ENCODE measurements around the gene DTX3. TPM values are rescaled to one million over a fixed set of nuclear protein-coding genes. Genes with fewer than 3 reads are reported as not detected.

The DTX3 gene
- total RNA-seq, 1 donor from 2014 or later = 3.7 TPM

GRCh38 chr12:57626921-57627445, 22.4 kb downstream of the DTX3 start:
- Histone ChIP-seq H3K27me3 (ENCODE audit: control insufficient read depth, insufficient read depth, low read length) (peaks cover 53% of the 10 kb centered on the region), H3K4me3 (ENCODE audit: low read depth, low read length) (no peak overlapping the region), H3K36me3 (ENCODE audit: control insufficient read depth, insufficient read depth, low read length) (no peaks in the 10 kb centered on the region)
- no peak for DNase-seq (ENCODE audit: low read depth)
- FAIRE-seq = no peak
- no peak for TF ChIP-seq CTCF (IDR thresholded peaks at IDR 0.05; ENCODE audit: insufficient read depth, low read length, severe bottlenecking)

GRCh38 chr12:57627501-57628279, 23.1 kb downstream of the DTX3 start:
- DNase-seq (ENCODE audit: low read depth) (no peak), FAIRE-seq (no peak)
- Histone ChIP-seq H3K36me3 (ENCODE audit: control insufficient read depth, insufficient read depth, low read length) (no peaks in the 10 kb centered on the region), H3K27me3 (ENCODE audit: control insufficient read depth, insufficient read depth, low read length) (peaks cover 50% of the 10 kb centered on the region), H3K4me3 (ENCODE audit: low read depth, low read length) (no peak overlapping the region)
- TF ChIP-seq CTCF (IDR thresholded peaks at IDR 0.05; ENCODE audit: insufficient read depth, low read length, severe bottlenecking) = peak; percentile 5

GRCh38 chr12:57628280-57629191, 23.9 kb downstream of the DTX3 start:
- no peak for TF ChIP-seq CTCF (IDR thresholded peaks at IDR 0.05; ENCODE audit: insufficient read depth, low read length, severe bottlenecking)
- peaks cover 47% of the 10 kb centered on the region for H3K27me3 ChIP-seq (ENCODE audit: control insufficient read depth, insufficient read depth, low read length)
- no peak overlapping the region for H3K4me3 ChIP-seq (ENCODE audit: low read depth, low read length)
- DNase-seq (ENCODE audit: low read depth) (no peak), FAIRE-seq (peak; percentile 28)
- H3K36me3 ChIP-seq (ENCODE audit: control insufficient read depth, insufficient read depth, low read length) = no peaks in the 10 kb centered on the region

GRCh38 chr12:57629897-57630471, 25.4 kb downstream of the DTX3 start:
- FAIRE-seq (no peak), DNase-seq (ENCODE audit: low read depth) (no peak)
- no peaks in the 10 kb centered on the region for H3K36me3 ChIP-seq (ENCODE audit: control insufficient read depth, insufficient read depth, low read length)
- H3K27me3 ChIP-seq (ENCODE audit: control insufficient read depth, insufficient read depth, low read length) = peaks cover 41% of the 10 kb centered on the region
- H3K4me3 ChIP-seq (ENCODE audit: low read depth, low read length) = no peak overlapping the region
- no peak for TF ChIP-seq CTCF (IDR thresholded peaks at IDR 0.05; ENCODE audit: insufficient read depth, low read length, severe bottlenecking)

DNA sequence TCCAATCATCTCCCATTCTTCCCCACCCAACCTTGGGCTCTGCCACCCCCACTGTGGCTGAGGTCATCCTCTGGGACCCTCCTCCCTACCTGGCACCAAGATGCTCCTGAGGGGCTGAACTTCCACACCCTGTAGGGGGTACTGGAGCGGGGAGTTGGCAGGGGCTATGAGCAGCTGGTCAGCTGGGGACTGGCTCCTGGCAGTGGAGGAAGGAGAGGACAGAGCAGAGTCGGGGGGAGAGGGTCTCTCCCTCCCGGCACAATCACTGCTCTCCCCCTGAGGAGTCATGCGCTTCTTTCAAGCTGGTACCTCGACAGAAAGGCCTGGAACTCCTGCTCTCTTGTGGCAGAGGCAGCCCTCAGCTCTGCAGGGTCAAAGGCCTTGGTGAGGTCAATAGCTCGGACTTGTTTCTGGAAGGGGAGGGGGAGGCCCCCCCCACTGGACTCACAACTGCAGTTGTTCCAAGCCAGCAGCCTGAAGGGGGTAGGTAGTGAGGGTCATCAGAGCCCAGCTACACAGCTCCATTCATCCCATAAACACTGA, 26.3 kb downstream of the DTX3 start:
- no peak overlapping the region for H3K4me3 ChIP-seq (ENCODE audit: low read depth, low read length)
- no peak for DNase-seq (ENCODE audit: low read depth)
- no peaks in the 10 kb centered on the region for H3K36me3 ChIP-seq (ENCODE audit: control insufficient read depth, insufficient read depth, low read length)
- FAIRE-seq = no peak
- H3K27me3 ChIP-seq (ENCODE audit: control insufficient read depth, insufficient read depth, low read length) = peaks cover 34% of the 10 kb centered on the region
- no peak for TF ChIP-seq CTCF (IDR thresholded peaks at IDR 0.05; ENCODE audit: insufficient read depth, low read length, severe bottlenecking)
